SKM-1 (cell line): Measurements from ENCODE around the gene ASB10.

ENCODE experiments used
- DNase-seq: peaks from one replicate; lab custom pipeline; 2025; ENCODE audit not compliant: unreplicated experiment; lab: John Stamatoyannopoulos, UW

ASB10 gene

GRCh38 chr7:151137791-151138152 is 49.3 kb downstream of the ASB10 start:
- DNase-seq: no peak

DNA sequence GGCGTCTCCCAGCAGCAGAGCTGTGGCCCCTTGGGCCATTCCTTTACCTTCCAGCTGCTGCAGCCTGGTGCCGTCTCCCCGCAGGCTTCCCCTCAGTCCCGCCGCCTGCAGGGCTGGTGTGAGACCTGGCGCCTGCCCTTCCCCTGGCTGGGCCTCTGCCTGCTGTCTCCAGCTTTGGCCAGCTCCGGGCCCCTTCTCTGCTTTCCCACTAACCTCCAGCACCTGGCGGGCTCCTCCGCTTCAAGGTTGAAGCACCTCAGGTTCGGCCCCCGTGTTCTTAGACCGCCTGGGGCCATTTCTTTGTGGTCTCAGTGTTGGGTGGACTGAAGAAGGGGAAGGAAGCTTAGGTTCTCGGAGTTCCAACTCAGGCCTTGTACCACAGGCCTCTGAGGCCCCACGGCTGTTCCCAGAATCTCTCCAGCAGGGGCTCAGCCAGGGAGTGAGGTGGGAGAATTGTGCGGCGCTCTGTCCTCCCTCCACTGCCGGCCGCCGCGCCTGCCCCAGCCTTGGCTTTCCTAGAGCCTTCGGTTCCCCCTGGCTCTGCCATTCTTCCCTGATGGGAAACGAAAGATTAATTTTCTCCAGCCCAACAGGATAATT is 49.9 kb downstream of the ASB10 start:
- DNase-seq: no peak

- no peak for DNase-seq
Measured at GRCh38 chr7:151135866-151136843, 50.9 kb downstream of the ASB10 start.

DNA sequence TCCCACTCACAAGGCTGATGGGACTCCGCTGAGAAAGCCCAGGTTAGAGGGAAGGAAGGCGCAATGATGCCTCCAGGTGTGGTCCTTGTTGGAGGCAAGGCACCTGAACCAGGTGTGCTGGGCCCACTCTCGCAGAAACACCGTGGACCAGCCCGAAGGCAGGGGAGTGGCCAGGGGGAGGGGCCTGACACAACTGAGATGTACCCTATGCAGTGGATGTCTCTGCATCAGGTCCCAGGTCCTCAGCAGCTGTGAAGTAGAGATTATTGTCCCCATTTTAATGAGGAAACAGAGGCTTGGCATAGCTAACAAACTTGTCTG is 51.6 kb downstream of the ASB10 start:
- no peak for DNase-seq

- no peak for DNase-seq
Measured at GRCh38 chr7:151134743-151135524, 52.1 kb downstream of the ASB10 start.

DNA sequence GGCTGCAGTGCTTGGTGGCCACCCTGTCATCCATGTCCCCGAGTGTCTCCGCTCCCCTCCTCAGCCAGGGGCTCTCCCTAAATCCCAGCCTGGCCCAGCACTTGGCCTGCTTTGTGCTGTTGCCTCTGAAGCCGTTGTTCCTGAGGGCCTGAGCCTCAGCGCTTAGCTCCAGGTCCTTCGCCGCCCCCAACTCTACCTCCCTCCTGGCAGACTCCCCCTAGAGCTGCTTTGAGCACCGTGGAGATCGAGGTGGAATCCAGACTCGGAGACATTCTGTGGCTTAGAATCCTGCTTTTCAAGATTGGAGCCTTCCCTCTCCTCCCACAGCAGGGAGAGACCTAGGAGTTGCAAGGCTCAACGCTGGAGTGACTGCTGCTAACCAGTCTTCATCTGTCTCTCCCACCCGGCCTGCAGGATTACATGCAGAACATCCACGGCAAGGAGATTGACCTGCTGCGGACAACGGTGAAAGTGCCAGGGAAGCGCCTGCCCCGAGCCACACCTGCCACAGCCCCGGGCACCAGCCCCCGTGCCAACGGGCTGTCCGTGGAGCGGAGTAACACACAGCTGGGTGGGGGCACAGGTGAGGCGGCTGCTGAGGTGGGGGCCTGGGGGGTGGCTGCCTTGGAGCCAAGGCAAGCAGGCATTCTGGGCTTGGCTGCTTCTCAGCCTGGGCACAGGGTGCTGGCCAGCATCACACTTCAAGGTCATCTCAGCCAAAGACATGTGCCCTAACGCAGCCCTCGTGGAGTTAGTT is 52.9 kb downstream of the ASB10 start:
- DNase-seq: no peak

GRCh38 chr7:151133266-151133985 is 53.6 kb downstream of the ASB10 start:
- DNase-seq: no peak

DNA sequence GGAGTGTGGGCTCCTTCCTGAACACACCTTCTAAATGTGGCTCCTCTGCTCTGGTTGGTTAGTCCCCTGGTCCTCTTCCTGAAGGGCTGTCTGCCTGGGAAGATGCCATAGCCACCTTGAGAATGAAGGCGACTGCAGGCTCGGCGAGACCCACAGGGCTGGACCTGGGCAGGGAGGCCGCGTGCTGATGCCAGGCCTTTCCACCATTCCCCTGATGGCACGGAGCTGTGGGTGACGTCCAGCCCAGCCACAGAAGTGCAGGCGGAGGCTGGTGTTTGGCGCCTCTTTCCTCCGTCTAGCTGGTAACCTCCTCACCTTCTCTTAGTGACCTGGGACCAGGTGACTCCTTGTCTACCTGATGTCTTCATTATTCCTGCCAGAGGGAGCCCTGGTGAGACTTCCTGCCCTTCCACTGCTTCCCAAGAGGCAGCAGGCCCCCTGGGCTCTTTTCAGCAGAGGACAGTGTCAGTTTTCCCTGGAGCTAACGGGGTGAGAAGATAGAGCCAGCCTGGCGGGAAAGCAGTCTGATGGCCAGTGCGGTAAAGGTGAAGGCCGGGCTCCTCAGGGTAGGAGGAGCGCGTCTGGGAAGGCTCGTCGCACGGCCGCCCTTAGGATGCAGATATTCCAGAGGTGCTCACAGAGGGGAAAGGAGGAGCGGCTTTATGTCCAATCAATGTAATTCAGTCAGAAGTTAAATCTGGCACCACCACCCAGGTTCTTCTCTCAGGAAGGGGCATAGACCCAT is 54.4 kb downstream of the ASB10 start:
- DNase-seq: no peak

DNA sequence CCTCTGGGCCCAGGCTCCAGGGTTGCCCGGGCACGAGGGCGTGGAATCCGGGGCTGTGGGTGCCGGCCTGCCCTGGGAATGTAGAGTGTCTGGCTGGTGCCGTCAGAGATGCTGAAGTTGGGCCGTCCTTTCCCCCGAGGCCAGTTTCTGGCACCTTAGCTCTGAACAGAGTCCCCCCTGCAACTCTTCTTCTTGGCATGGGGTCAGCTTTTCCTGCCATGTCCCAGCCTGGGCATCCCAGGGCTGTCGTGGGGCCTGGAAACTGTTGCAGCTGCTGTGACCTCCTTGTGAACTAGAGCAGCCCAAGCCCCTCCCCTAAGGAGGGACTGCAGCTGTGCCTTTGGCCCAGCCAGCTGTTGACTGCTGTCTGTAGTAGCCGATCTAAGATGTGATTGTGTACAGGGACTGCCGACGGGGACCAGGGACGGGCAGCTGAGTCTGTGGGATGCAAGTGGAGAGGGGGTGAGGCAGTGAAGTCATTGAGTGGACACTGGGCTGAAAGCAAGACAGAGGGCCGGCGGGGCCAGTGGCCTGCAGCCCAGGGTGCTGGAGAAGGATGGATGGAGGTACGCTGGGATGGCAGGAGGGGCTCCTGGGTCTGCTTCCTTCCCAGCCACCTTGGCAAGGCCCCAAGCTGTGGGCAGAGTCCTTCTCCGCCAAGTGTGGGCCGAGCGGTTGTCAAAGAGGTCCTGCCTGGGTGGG is 55.3 kb downstream of the ASB10 start:
- no peak for DNase-seq

DNA sequence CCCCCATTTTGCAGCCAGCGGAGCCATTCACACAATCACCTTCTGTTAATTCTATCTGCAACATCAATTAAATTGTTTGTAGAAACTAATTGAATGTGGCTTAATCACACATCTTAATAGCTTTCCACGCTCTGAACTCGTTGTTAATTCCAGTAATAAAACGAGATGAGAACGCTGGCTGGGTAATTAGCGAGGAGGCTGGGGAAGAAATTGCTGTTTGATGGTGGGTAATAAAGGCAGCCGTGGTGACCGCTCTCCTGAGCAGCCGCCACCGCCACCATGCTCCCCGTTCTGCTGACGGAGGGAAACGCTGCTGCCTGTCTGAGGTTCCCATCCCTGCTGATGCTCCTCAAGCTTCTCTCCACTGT is 55.8 kb downstream of the ASB10 start:
- no peak for DNase-seq

GRCh38 chr7:151130741-151131157 is 56.3 kb downstream of the ASB10 start:
- no peak for DNase-seq

- no peak for DNase-seq
Measured at GRCh38 chr7:151129960-151130591, 57.0 kb downstream of the ASB10 start.

GRCh38 chr7:151129117-151129959 is 57.7 kb downstream of the ASB10 start:
- DNase-seq: no peak

DNA sequence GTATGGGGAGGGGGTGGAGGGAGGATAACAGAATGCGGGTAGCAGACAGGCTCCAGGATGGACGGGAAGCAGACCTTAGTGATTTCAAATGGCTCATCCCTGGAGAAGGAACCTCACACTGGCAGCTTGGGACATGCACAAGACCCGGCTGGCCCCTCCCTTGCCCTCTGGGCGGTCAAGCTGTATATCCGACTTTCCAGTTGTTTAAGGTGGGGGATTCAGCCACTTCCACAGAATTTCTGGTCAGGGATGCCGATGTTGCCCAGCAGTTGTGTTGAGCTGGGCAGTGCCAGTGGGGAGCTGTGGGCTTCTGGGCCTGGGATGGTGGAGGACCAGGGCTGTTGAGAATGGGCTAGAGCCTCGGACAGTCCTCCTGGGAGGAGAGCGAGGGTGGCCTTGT is 58.3 kb downstream of the ASB10 start:
- DNase-seq: no peak

- no peak for DNase-seq
Measured at GRCh38 chr7:151128144-151128543, 58.9 kb downstream of the ASB10 start.

GRCh38 chr7:151126491-151127137 is 60.4 kb downstream of the ASB10 start:
- DNase-seq: no peak

GRCh38 chr7:151125846-151126481 is 61.1 kb downstream of the ASB10 start:
- DNase-seq: no peak
